GM18508 (cell line): ENCODE data around the gene SNRNP200.

Source experiments
- ATAC-seq: cut with Tn5 transposase; IDR thresholded peaks from one replicate; pipeline ENCODE4 v1.9.1; 2021; ENCODE audit warnings: moderate number of reproducible peaks; ENCODE audit not compliant: insufficient read depth, unreplicated experiment

The SNRNP200 gene

GRCh38 chr2:96231316-96231715 is 74.0 kb downstream of the SNRNP200 start:
- ATAC-seq: no peak

DNA sequence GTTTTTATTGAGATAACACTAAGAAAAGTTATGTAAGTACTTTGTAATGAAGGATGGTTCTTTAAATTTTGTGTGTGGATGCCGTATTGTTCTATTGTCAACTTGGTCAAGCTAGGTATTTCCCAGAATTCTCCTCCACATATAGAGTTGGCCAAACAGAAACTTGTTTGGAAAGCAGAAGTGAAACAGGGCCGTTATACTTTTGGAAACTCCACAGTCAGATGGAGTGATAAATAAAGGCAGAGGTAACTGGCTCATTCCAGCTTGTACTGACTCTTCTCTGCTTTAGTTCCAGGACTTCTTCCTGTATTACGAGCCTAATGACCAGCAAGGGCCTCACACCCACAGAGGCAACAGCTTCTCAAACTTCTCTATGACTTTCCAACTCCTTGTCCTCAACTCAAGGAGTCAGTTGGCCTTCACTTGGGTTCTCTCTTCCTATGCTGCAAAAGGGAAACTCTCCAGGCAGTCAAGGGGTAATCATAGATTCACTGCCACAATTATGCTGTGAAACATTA is 80.3 kb downstream of the SNRNP200 start:
- peak; percentile 48 for ATAC-seq
